Bone marrow (tissue), 2 donors: ENCODE measurements around the gene NCBP3.
"Not testable (repeated sequence)": the region's sequence is repeated elsewhere in the genome, so short reads cannot be mapped to it uniquely, and the experiment has no call there.

Source experiments
- DNase-seq, 2 donors: peaks; one replicate each; lab custom pipeline; 2025; lab: John Stamatoyannopoulos, UW

The NCBP3 gene

GRCh38 chr17:3809135-3809534, 36.9 kb downstream of the NCBP3 start:
- DNase-seq = no peak

GRCh38 chr17:3808701-3809100, 37.3 kb downstream of the NCBP3 start:
- no peak for DNase-seq

GRCh38 chr17:3805581-3805980, 40.5 kb downstream of the NCBP3 start:
- DNase-seq = no peak

GRCh38 chr17:3804503-3804931, 41.5 kb downstream of the NCBP3 start:
- no peak for DNase-seq

GRCh38 chr17:3803308-3803640, 42.8 kb downstream of the NCBP3 start:
- no peak for DNase-seq

- no peak for DNase-seq
These were observed 43.4 kb downstream of the NCBP3 start for GRCh38 chr17:3802461-3803307.

GRCh38 chr17:3801792-3802191, 44.3 kb downstream of the NCBP3 start:
- DNase-seq = no peak

- no peak for DNase-seq
These were observed 44.7 kb downstream of the NCBP3 start for GRCh38 chr17:3801347-3801746.

GRCh38 chr17:3800362-3801271, 45.4 kb downstream of the NCBP3 start, which contains the start of gene ITGAE:
Gene ITGAE (minus strand): TSS chr17:3801188. CDS start chr17:3801144, 44 bp downstream.
- no peak for DNase-seq

- no peak for DNase-seq
These were observed 46.7 kb downstream of the NCBP3 start for GRCh38 chr17:3799181-3799945.

GRCh38 chr17:3798273-3799180, 47.5 kb downstream of the NCBP3 start:
- no peak for DNase-seq

GRCh38 chr17:3796822-3797170, 49.2 kb downstream of the NCBP3 start:
- no peak for DNase-seq

- DNase-seq = peak in 1 of 2 donors; percentile 63
These were observed 49.8 kb downstream of the NCBP3 start for GRCh38 chr17:3796110-3796821.

GRCh38 chr17:3795390-3796102, 50.5 kb downstream of the NCBP3 start:
- DNase-seq = no peak

GRCh38 chr17:3794557-3795389, 51.3 kb downstream of the NCBP3 start:
- DNase-seq = no peak

GRCh38 chr17:3794152-3794551, 51.9 kb downstream of the NCBP3 start:
- DNase-seq = not testable (repeated sequence)

GRCh38 chr17:3793258-3793657, 52.8 kb downstream of the NCBP3 start:
- not testable (repeated sequence) for DNase-seq

- DNase-seq = no peak
These were observed 53.6 kb downstream of the NCBP3 start for GRCh38 chr17:3792481-3792880.

- DNase-seq = peak in 1 of 2 donors; percentile 20
These were observed 57.8 kb downstream of the NCBP3 start for GRCh38 chr17:3788200-3788599.
